Keratinocyte (primary cell): ENCODE measurements around the gene MRPL50. TPM values are rescaled to one million over a fixed set of nuclear protein-coding genes. Genes with fewer than 3 reads are reported as not detected.
"Not testable (repeated sequence)": the region's sequence is repeated elsewhere in the genome, so short reads cannot be mapped to it uniquely, and the experiment has no call there.

Source experiments
- DNase-seq: peaks from one replicate; pipeline ENCODE4 v3.0.0-alpha.2; 2011; ENCODE audit warnings: low read depth, missing footprints, low spot score
- FAIRE-seq: peaks from 2 replicates; lab custom pipeline; 2011; peaks lifted over from hg19 to GRCh38; lab: Jason Lieb, UNC
- H2AFZ ChIP-seq: 2 replicates; pipeline ENCODE4 v1.6.0; 2012; ENCODE audit warnings: low read length, control low read depth, inconsistent platforms; ENCODE audit not compliant: control insufficient read depth
- H3K27ac ChIP-seq: 2 replicates; pipeline ENCODE4 v1.5.1; 2011; ENCODE audit warnings: low read length; ENCODE audit not compliant: control insufficient read depth, insufficient read depth
- H3K27me3 ChIP-seq: 3 replicates; pipeline ENCODE4 v1.6.0; 2011; ENCODE audit warnings: low read length; ENCODE audit not compliant: control insufficient read depth, insufficient read depth; ENCODE audit errors: extremely low read depth
- H3K36me3 ChIP-seq, 2 experiments: 2 replicates in 1 of 2; 3 replicates in 1 of 2; pipeline ENCODE4 v1.5.1; 2011; ENCODE audit warnings: low read length in 2 of 2, mild to moderate bottlenecking in 1 of 2; ENCODE audit not compliant: control insufficient read depth in 2 of 2, insufficient read depth in 2 of 2; ENCODE audit errors: extremely low read depth in 1 of 2
- H3K4me1 ChIP-seq: 3 replicates; pipeline ENCODE4 v1.5.1; 2011; ENCODE audit warnings: low read length; ENCODE audit not compliant: control insufficient read depth, insufficient read depth; ENCODE audit errors: extremely low read depth
- H3K4me2 ChIP-seq: 3 replicates; pipeline ENCODE4 v1.6.0; 2011; ENCODE audit warnings: low read depth, low read length; ENCODE audit not compliant: control insufficient read depth, insufficient read depth; ENCODE audit errors: extremely low read depth
- H3K4me3 ChIP-seq, 3 experiments: fragments of 200-600 bp in 1 of 3; sonication (generic) in 1 of 3; 2 replicates in 2 of 3; 3 replicates in 1 of 3; pipeline ENCODE4 v1.5.1; 2011 to 2016; ENCODE audit warnings: low read length in 3 of 3, mild to moderate bottlenecking in 3 of 3, control low read depth in 2 of 3, inconsistent platforms in 1 of 3, low read depth in 1 of 3, mixed read lengths in 1 of 3, mixed run types in 1 of 3, moderate library complexity in 1 of 3; ENCODE audit not compliant: control insufficient read depth in 2 of 3, insufficient read depth in 2 of 3; ENCODE audit errors: extremely low read depth in 1 of 3
- H3K79me2 ChIP-seq: 2 replicates; pipeline ENCODE4 v1.6.0; 2012; ENCODE audit warnings: low read length; ENCODE audit not compliant: control insufficient read depth, insufficient read depth
- H3K9ac ChIP-seq: 3 replicates; pipeline ENCODE4 v1.6.0; 2011; ENCODE audit warnings: low read length; ENCODE audit not compliant: control insufficient read depth, insufficient read depth; ENCODE audit errors: extremely low read depth
- H3K9me1 ChIP-seq: 3 replicates; pipeline ENCODE4 v1.6.0; 2011; ENCODE audit warnings: low read length; ENCODE audit not compliant: control insufficient read depth, insufficient read depth; ENCODE audit errors: extremely low read depth
- H3K9me3 ChIP-seq: 2 replicates; pipeline ENCODE4 v1.5.1; 2012; ENCODE audit warnings: low read depth, low read length; ENCODE audit not compliant: control insufficient read depth
- H4K20me1 ChIP-seq: 3 replicates; pipeline ENCODE4 v1.6.0; 2011; ENCODE audit warnings: low read length; ENCODE audit not compliant: control insufficient read depth, insufficient read depth; ENCODE audit errors: extremely low read depth
- CTCF ChIP-seq, 3 experiments: IDR thresholded peaks in 1 of 3; conservative IDR thresholded peaks in 1 of 3; optimal IDR thresholded peaks in 1 of 3; 2 replicates in 2 of 3; 3 replicates in 1 of 3; pipeline versions ENCODE3 to v1.5.1; 2011; ENCODE audit warnings: low read length in 3 of 3, mild to moderate bottlenecking in 3 of 3, moderate library complexity in 2 of 3, control low read depth in 1 of 3, inconsistent platforms in 1 of 3; ENCODE audit not compliant: insufficient read depth in 2 of 3; ENCODE audit errors: extremely low read depth in 1 of 3
- EZH2 ChIP-seq: IDR thresholded peaks from one replicate; pipeline ENCODE4 v1.6.1; 2012; ENCODE audit warnings: inconsistent platforms, mild to moderate bottlenecking, low read length, moderate library complexity
- dilution Hi-C: fragments of 300-500 bp; cut with MboI; formaldehyde crosslinking; loops from one replicate; pipeline ENCODE4 v1.7.0; 2020; ENCODE audit warnings: low sequenced_read_pairs; ENCODE audit not compliant: extremely low pct_ligation_motif_present
- polyA plus RNA-seq, 5 experiments: library from polyadenylated mRNA; depleted of rRNA in 3 of 5; stranded (reverse) in 3 of 5; stranded (forward) in 1 of 5; unstranded in 1 of 5; fragments of >200 nt; gene quantifications; 1 replicate in 1 of 5; 2 replicates in 3 of 5; 3 replicates in 1 of 5; pipeline versions ENCODE4 v1.2.1 to v1.2.3, GENCODE V29; 2011 to 2012; ENCODE audit warnings: missing spikeins in 2 of 5, low read depth in 1 of 5, low replicate concordance in 1 of 5

MRPL50 gene
- polyA plus RNA-seq, 1 donor (not counting 4 experiments of a cell fraction or from before 2014, with no cell fraction given) = 24.0 TPM

- DNase-seq = no peak
- no peak overlapping the region for H3K27ac ChIP-seq
- H3K4me2 ChIP-seq = no peak overlapping the region
Observed at GRCh38 chr9:101388507-101388993, 9.9 kb downstream of the MRPL50 start.

GRCh38 chr9:101387871-101388506 is 10.4 kb downstream of the MRPL50 start:
- FAIRE-seq = peak; percentile 79
- no peak overlapping the region for H2AFZ ChIP-seq
- peaks cover 0 to 5% of the 10 kb centered on the region in 2 experiments for H3K36me3 ChIP-seq
- H3K9ac ChIP-seq = no peak overlapping the region
- no peak for DNase-seq
- H3K9me1 ChIP-seq = no peaks in the 10 kb centered on the region
- H3K79me2 ChIP-seq = peaks cover 18% of the 10 kb centered on the region
- dilution Hi-C loops = no loop called here
- H3K27ac ChIP-seq = no peak overlapping the region
- no peak overlapping the region for H3K4me2 ChIP-seq
- no peaks in the 10 kb centered on the region for H3K4me1 ChIP-seq
- no peaks in the 10 kb centered on the region for H4K20me1 ChIP-seq
- no peaks in the 10 kb centered on the region for H3K9me3 ChIP-seq
- H3K4me3 ChIP-seq = no peak overlapping the region
- no peaks in the 10 kb centered on the region for H3K27me3 ChIP-seq
- TF ChIP-seq EZH2 (no peak), CTCF (optimal IDR thresholded peaks at IDR 0.05 in 1 of 3, IDR thresholded peaks at IDR 0.05 in 1 of 3, conservative IDR thresholded peaks at IDR 0.05 in 1 of 3; ENCODE audit: extremely low read depth in 1 of 3, insufficient read depth in 2 of 3, low read length in 3 of 3) (peak; percentile 51 to 68 (median 63))

More at GRCh38 chr9:101388507-101388993, 9.9 kb downstream of the MRPL50 start:
- Histone ChIP-seq H3K79me2 (peaks cover 24% of the 10 kb centered on the region), H3K9me1 (no peaks in the 10 kb centered on the region), H4K20me1 (no peaks in the 10 kb centered on the region), H3K9me3 (no peaks in the 10 kb centered on the region), H3K36me3 (peaks cover 0 to 5% of the 10 kb centered on the region in 2 experiments), H3K9ac (no peak overlapping the region), H3K4me3 (no peak overlapping the region), H2AFZ (no peak overlapping the region), H3K27me3 (no peaks in the 10 kb centered on the region), H3K4me1 (no peaks in the 10 kb centered on the region)
- dilution Hi-C loops = no loop called here
- no peak for TF ChIP-seq EZH2
- TF ChIP-seq CTCF (optimal IDR thresholded peaks at IDR 0.05 in 1 of 3, IDR thresholded peaks at IDR 0.05 in 1 of 3, conservative IDR thresholded peaks at IDR 0.05 in 1 of 3; ENCODE audit: extremely low read depth in 1 of 3, insufficient read depth in 2 of 3, low read length in 3 of 3) = peak; percentile 38 to 50 (median 44)
- FAIRE-seq = peak; percentile 64

GRCh38 chr9:101384873-101385536 is 13.4 kb downstream of the MRPL50 start, which contains the start of gene BAAT:
BAAT (minus strand) TSS chr9:101385006; CDS start chr9:101371404, 13,602 bp downstream.
- H3K9me3 ChIP-seq, H3K27ac ChIP-seq, DNase-seq, FAIRE-seq, H2AFZ ChIP-seq, H3K79me2 ChIP-seq, H3K27me3 ChIP-seq, H3K9ac ChIP-seq, dilution Hi-C loops, H3K36me3 ChIP-seq, H3K4me2 ChIP-seq, H3K4me3 ChIP-seq, H3K9me1 ChIP-seq, H3K4me1 ChIP-seq, H4K20me1 ChIP-seq: not testable (repeated sequence)
